22Rv1 (cell line): ENCODE results near the gene IMPDH1.

Source experiments
- ZFX ChIP-seq: fragments of 450-650 bp; IDR thresholded peaks from 2 replicates; pipeline ENCODE4 v1.6.1; 2017; ENCODE audit warnings: antibody characterized with exemption, borderline replicate concordance
- TF ChIP-seq, protein P1 (sequence below): fragments of 450-650 bp; IDR thresholded peaks from 2 replicates; pipeline ENCODE4 v1.5.1; 2017; ENCODE audit warnings: mild to moderate bottlenecking

DNA sequence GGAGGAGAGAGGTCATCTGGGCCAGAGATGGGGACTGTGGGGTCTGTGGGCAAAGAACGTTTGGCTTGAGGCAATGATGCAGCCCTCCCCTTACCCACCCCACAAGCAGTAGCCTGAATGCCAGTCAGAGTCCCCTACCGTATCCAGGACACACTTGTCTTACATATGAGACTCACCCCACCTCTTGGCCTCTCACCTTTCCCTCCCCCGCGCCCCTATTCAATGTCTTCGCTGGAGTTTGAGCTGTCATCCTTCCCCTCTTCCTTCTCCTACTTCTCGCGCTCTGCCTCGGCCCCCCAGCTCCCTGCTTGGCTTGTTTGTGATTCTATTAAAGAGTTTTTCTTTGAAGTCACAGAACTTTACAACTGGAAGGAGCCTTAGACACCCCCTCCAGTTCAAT lies 57.1 kb downstream of the IMPDH1 start:
- TF ChIP-seq, protein P1, sequence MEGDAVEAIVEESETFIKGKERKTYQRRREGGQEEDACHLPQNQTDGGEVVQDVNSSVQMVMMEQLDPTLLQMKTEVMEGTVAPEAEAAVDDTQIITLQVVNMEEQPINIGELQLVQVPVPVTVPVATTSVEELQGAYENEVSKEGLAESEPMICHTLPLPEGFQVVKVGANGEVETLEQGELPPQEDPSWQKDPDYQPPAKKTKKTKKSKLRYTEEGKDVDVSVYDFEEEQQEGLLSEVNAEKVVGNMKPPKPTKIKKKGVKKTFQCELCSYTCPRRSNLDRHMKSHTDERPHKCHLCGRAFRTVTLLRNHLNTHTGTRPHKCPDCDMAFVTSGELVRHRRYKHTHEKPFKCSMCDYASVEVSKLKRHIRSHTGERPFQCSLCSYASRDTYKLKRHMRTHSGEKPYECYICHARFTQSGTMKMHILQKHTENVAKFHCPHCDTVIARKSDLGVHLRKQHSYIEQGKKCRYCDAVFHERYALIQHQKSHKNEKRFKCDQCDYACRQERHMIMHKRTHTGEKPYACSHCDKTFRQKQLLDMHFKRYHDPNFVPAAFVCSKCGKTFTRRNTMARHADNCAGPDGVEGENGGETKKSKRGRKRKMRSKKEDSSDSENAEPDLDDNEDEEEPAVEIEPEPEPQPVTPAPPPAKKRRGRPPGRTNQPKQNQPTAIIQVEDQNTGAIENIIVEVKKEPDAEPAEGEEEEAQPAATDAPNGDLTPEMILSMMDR = no peak
- no peak for TF ChIP-seq ZFX
